H1 (cell line): ENCODE measurements around the gene DIDO1. TPM values are rescaled to one million over a fixed set of nuclear protein-coding genes. Genes with fewer than 3 reads are reported as not detected.

Experiments used
- CTCF ChIA-PET: fragments of 300-600 bp; sonication (Branson Sonifier 250); formaldehyde crosslinking; loops from one replicate; lab custom pipeline; 2021; ENCODE audit not compliant: partially characterized antibody; lab: Charles Lee
- POLR2A ChIA-PET: fragments of 300-600 bp; sonication (Branson Sonifier 250); formaldehyde crosslinking; loops from one replicate; lab custom pipeline; 2021; ENCODE audit warnings: inconsistent platforms; ENCODE audit not compliant: partially characterized antibody; lab: Charles Lee
- DNase-seq, 2 experiments: peaks; one replicate each; pipeline versions ENCODE4 v3.0.0 to v3.0.0-alpha.2; 2010 to 2022; ENCODE audit warnings: low spot score in 2 of 2, low read depth in 1 of 2, mixed read lengths in 1 of 2
- FAIRE-seq: peaks from 2 replicates; lab custom pipeline; 2011; peaks lifted over from hg19 to GRCh38; lab: Jason Lieb, UNC
- H2AFZ ChIP-seq: 2 replicates; pipeline ENCODE4 v1.8.1; 2012; ENCODE audit warnings: low read length, inconsistent platforms
- H2AK5ac ChIP-seq: 2 replicates; pipeline ENCODE4 v1.6.1; 2013; ENCODE audit warnings: low read depth, low read length
- H2BK120ac ChIP-seq: replicated peaks from 2 replicates; pipeline ENCODE3; 2013; ENCODE audit warnings: low read depth, low read length, inconsistent platforms
- H2BK12ac ChIP-seq: 2 replicates; pipeline ENCODE4 v1.6.1; 2013; ENCODE audit warnings: low read depth, low read length
- H2BK15ac ChIP-seq: 2 replicates; pipeline ENCODE4 v1.6.1; 2013; ENCODE audit warnings: low read length
- H2BK20ac ChIP-seq: 2 replicates; pipeline ENCODE4 v1.6.1; 2013; ENCODE audit warnings: low read length
- H2BK5ac ChIP-seq: 2 replicates; pipeline ENCODE4 v1.6.1; 2013; ENCODE audit warnings: low read depth, low read length
- H3K14ac ChIP-seq: 2 replicates; pipeline ENCODE4 v1.6.1; 2013; ENCODE audit warnings: inconsistent platforms; ENCODE audit not compliant: insufficient read length
- H3K18ac ChIP-seq: 2 replicates; pipeline ENCODE4 v1.6.1; 2013; ENCODE audit warnings: low read length; ENCODE audit errors: extremely low read depth
- H3K23ac ChIP-seq: 2 replicates; pipeline ENCODE4 v1.6.1; 2013; ENCODE audit warnings: inconsistent platforms; ENCODE audit not compliant: insufficient read length
- H3K23me2 ChIP-seq: 2 replicates; pipeline ENCODE4 v1.6.1; 2013; ENCODE audit warnings: low read depth, low read length
- H3K27ac ChIP-seq: 2 replicates; pipeline ENCODE4 v1.6.1; 2011; ENCODE audit warnings: low read depth, low read length, inconsistent platforms
- H3K27me3 ChIP-seq, 4 experiments: replicated peaks in 1 of 4; 1 replicate in 1 of 4; 2 replicates in 3 of 4; pipeline versions ENCODE4 v1.6.1 to v1.8.1; 2011 to 2013; ENCODE audit warnings: low read length in 3 of 4, mild to moderate bottlenecking in 3 of 4, inconsistent platforms in 2 of 4, mixed read lengths in 2 of 4, moderate library complexity in 1 of 4; ENCODE audit not compliant: control insufficient read depth in 3 of 4, insufficient read depth in 3 of 4; ENCODE audit errors: extremely low read depth in 1 of 4
- H3K36me3 ChIP-seq, 4 experiments: 2 replicates each; pipeline versions ENCODE4 v1.6.1 to v1.8.1; 2011 to 2013; ENCODE audit warnings: mild to moderate bottlenecking in 4 of 4, low read length in 3 of 4, moderate library complexity in 2 of 4, control low read depth in 1 of 4, inconsistent platforms in 1 of 4; ENCODE audit not compliant: insufficient read depth in 4 of 4, control insufficient read depth in 2 of 4
- H3K4ac ChIP-seq: replicated peaks from 2 replicates; pipeline ENCODE3; 2013; ENCODE audit warnings: low read length, low read depth, mixed read lengths, inconsistent platforms; ENCODE audit not compliant: insufficient read length
- H3K4me1 ChIP-seq, 4 experiments: replicated peaks in 1 of 4; 1 replicate in 1 of 4; 2 replicates in 3 of 4; pipeline versions ENCODE4 v1.6.1 to v1.8.1; 2011 to 2013; ENCODE audit warnings: low read length in 3 of 4, inconsistent platforms in 2 of 4, mixed read lengths in 1 of 4; ENCODE audit not compliant: insufficient read depth in 4 of 4, control insufficient read depth in 3 of 4
- H3K4me2 ChIP-seq, 2 experiments: 2 replicates each; pipeline versions ENCODE4 v1.6.1 to v1.8.1; 2011 to 2013; ENCODE audit warnings: low read depth in 2 of 2, low read length in 2 of 2, control low read depth in 1 of 2, inconsistent platforms in 1 of 2, mild to moderate bottlenecking in 1 of 2; ENCODE audit not compliant: insufficient read depth in 1 of 2
- H3K4me3 ChIP-seq, 4 experiments: fragments of 200-600, 300-600 bp in 1 of 4; sonication (generic), shearing (Covaris generic), sonication (Bioruptor Twin) in 1 of 4; 2 replicates each; pipeline versions ENCODE4 v1.5.1 to v1.8.1; 2011 to 2016; ENCODE audit warnings: low read length in 4 of 4, low read depth in 3 of 4, control low read depth in 2 of 4, inconsistent platforms in 2 of 4, mild to moderate bottlenecking in 2 of 4, mixed read lengths in 1 of 4, moderate library complexity in 1 of 4; ENCODE audit not compliant: insufficient read depth in 2 of 4; ENCODE audit errors: extremely low read depth in 1 of 4
- H3K56ac ChIP-seq: replicated peaks from 2 replicates; pipeline ENCODE3; 2013; ENCODE audit warnings: low read depth, mild to moderate bottlenecking, mixed read lengths, low read length, inconsistent platforms; ENCODE audit not compliant: insufficient read length
- H3K79me1 ChIP-seq: 2 replicates; pipeline ENCODE4 v1.6.1; 2013; ENCODE audit warnings: low read depth, low read length, control low read depth
- H3K79me2 ChIP-seq, 2 experiments: 2 replicates each; pipeline versions ENCODE4 v1.6.1 to v1.8.1; 2012 to 2013; ENCODE audit warnings: low read length in 2 of 2, mild to moderate bottlenecking in 2 of 2, inconsistent platforms in 1 of 2; ENCODE audit not compliant: insufficient read depth in 2 of 2, control insufficient read depth in 1 of 2
- H3K9ac ChIP-seq, 4 experiments: replicated peaks in 1 of 4; 1 replicate in 1 of 4; 2 replicates in 3 of 4; pipeline versions ENCODE4 v1.6.1 to v1.8.1; 2011 to 2013; ENCODE audit warnings: low read depth in 3 of 4, low read length in 3 of 4, control low read depth in 2 of 4, mild to moderate bottlenecking in 2 of 4, moderate library complexity in 2 of 4, inconsistent platforms in 1 of 4; ENCODE audit errors: extremely low read depth in 1 of 4
- H3K9me3 ChIP-seq, 2 experiments: 2 replicates each; pipeline versions ENCODE4 v1.6.1 to v1.8.1; 2012 to 2013; ENCODE audit warnings: mild to moderate bottlenecking in 2 of 2, moderate library complexity in 2 of 2, control low read depth in 1 of 2, inconsistent platforms in 1 of 2, low read depth in 1 of 2, low read length in 1 of 2, mixed read lengths in 1 of 2; ENCODE audit not compliant: insufficient read depth in 2 of 2
- H4K20me1 ChIP-seq, 2 experiments: replicated peaks in 1 of 2; 2 replicates each; pipeline versions ENCODE3 to v1.8.1; 2011 to 2013; ENCODE audit warnings: inconsistent platforms in 2 of 2, low read length in 2 of 2, mild to moderate bottlenecking in 1 of 2; ENCODE audit not compliant: insufficient read depth in 2 of 2, control insufficient read depth in 1 of 2
- H4K5ac ChIP-seq: 2 replicates; pipeline ENCODE4 v1.6.1; 2013; ENCODE audit warnings: low read length, low read depth, mixed read lengths, inconsistent platforms; ENCODE audit not compliant: insufficient read length
- H4K8ac ChIP-seq: 2 replicates; pipeline ENCODE4 v1.8.0; 2013; ENCODE audit warnings: mild to moderate bottlenecking, moderate library complexity, low read length, inconsistent platforms; ENCODE audit not compliant: insufficient read depth; ENCODE audit errors: extremely low read depth
- H4K91ac ChIP-seq: replicated peaks from 2 replicates; pipeline ENCODE3; 2013; ENCODE audit warnings: low read length, mixed read lengths, inconsistent platforms; ENCODE audit not compliant: insufficient read length
- BCL11A ChIP-seq, 2 experiments: IDR thresholded peaks; one replicate each; pipeline ENCODE4 v1.6.1; 2011; ENCODE audit warnings: low read depth in 2 of 2, low read length in 2 of 2, mild to moderate bottlenecking in 2 of 2
- CTBP2 ChIP-seq: IDR thresholded peaks from 2 replicates; pipeline ENCODE4 v1.7.0; 2011; ENCODE audit warnings: borderline replicate concordance, mild to moderate bottlenecking, moderate library complexity, mixed read lengths, low read length; ENCODE audit not compliant: insufficient read depth, insufficient read length
- CTCF ChIP-seq, 3 experiments: IDR thresholded peaks; 1 replicate in 2 of 3; 2 replicates in 1 of 3; pipeline versions ENCODE4 v1.5.1 to v1.6.1; 2011; ENCODE audit warnings: low read length in 3 of 3, mild to moderate bottlenecking in 3 of 3, inconsistent platforms in 2 of 3, low read depth in 1 of 3, moderate library complexity in 1 of 3; ENCODE audit not compliant: insufficient read depth in 1 of 3; ENCODE audit errors: control extremely low read depth in 1 of 3
- FOSL1 ChIP-seq: IDR thresholded peaks from 2 replicates; pipeline ENCODE4 v1.6.1; 2011; ENCODE audit warnings: mild to moderate bottlenecking, low read depth, low read length, moderate library complexity; ENCODE audit not compliant: insufficient read depth
- GABPA ChIP-seq: IDR thresholded peaks from 2 replicates; pipeline ENCODE4 v1.6.1; 2011; ENCODE audit warnings: mild to moderate bottlenecking, low read length, moderate library complexity, borderline replicate concordance; ENCODE audit not compliant: insufficient read depth
- GTF2F1 ChIP-seq: IDR thresholded peaks from 2 replicates; pipeline ENCODE4 v1.6.1; 2012; ENCODE audit warnings: low read depth, low read length, improper control_type of control experiment, borderline replicate concordance
- MAFK ChIP-seq: IDR thresholded peaks from 2 replicates; pipeline ENCODE4 v1.6.1; 2012; ENCODE audit warnings: low read depth, mild to moderate bottlenecking, improper control_type of control experiment, low read length
- MAX ChIP-seq: IDR thresholded peaks from 2 replicates; pipeline ENCODE4 v1.6.1; 2012; ENCODE audit warnings: inconsistent platforms
- SIN3A ChIP-seq, 2 experiments: IDR thresholded peaks in 1 of 2; conservative IDR thresholded peaks in 1 of 2; 2 replicates each; pipeline ENCODE4 v1.6.1; 2011 to 2012; ENCODE audit warnings: low read length in 2 of 2, improper control_type of control experiment in 1 of 2, low read depth in 1 of 2, mild to moderate bottlenecking in 1 of 2
- YY1 ChIP-seq: IDR thresholded peaks from 2 replicates; pipeline ENCODE4 v1.6.1; 2011; ENCODE audit warnings: low read depth, mild to moderate bottlenecking, low read length
- WGBS, 2 experiments: shearing (Covaris generic) in 1 of 2; methylation state at CpG; one replicate each; pipeline versions ENCODE4 v1.1.6 to v1.1.7; 2013 to 2015; ENCODE audit warnings: low lambda C conversion rate in 2 of 2, mixed read lengths in 2 of 2, inconsistent platforms in 1 of 2, low coverage in 1 of 2, missing lambda C conversion rate in 1 of 2; ENCODE audit not compliant: insufficient replicate concordance in 2 of 2, insufficient coverage in 1 of 2, insufficient read length in 1 of 2; ENCODE audit errors: extremely low coverage in 1 of 2, missing lambda C conversion rate in 1 of 2; 5-methylcytosine and 5-hydroxymethylcytosine counted together
- polyA plus RNA-seq, 7 experiments: library from polyadenylated mRNA; depleted of rRNA in 3 of 7; stranded (reverse) in 5 of 7; unstranded in 2 of 7; fragments of >200 nt in 5 of 7; fragments of 200-250 nt in 2 of 7; gene quantifications; 1 replicate in 5 of 7; 2 replicates in 1 of 7; 4 replicates in 1 of 7; pipeline versions ENCODE4 v1.2.1 to v1.2.3, GENCODE V29; 2011 to 2013; ENCODE audit warnings: missing spikeins in 2 of 7, mixed read lengths in 2 of 7
- total RNA-seq: library from RNA; stranded (reverse); fragmentation: NEBNext Ultra II Directional; extraction: Animal tissue kit (Norgen Biotek cat#: 25700); gene quantifications from 2 replicates; pipeline ENCODE4 v1.2.1, GENCODE V29; 2021

The DIDO1 gene
- total and polyA plus RNA-seq, 2 of the 8 experiments (the other 6 are each of a cell fraction or from before 2014, with no cell fraction given) = 53.6 to 82.8 TPM

- peaks cover 35 to 76% of the 10 kb centered on the region in 2 experiments for H3K79me2 ChIP-seq
- H3K79me1 ChIP-seq = peaks cover 3% of the 10 kb centered on the region
- H3K4ac ChIP-seq = no peak overlapping the region
- no peak overlapping the region for H3K56ac ChIP-seq
- no peak overlapping the region for H3K27ac ChIP-seq
- H2BK12ac ChIP-seq = no peak overlapping the region
- H3K4me3 ChIP-seq = no peak overlapping the region
- no peak overlapping the region for H4K91ac ChIP-seq
- peaks cover 0 to 6% (median under 1%) of the 10 kb centered on the region in 4 experiments; a peak in 3 of 7 replicates for H3K4me1 ChIP-seq
- no peak overlapping the region for H3K4me2 ChIP-seq
- no peak overlapping the region for H2AK5ac ChIP-seq
- FAIRE-seq = no peak
- peaks cover 26 to 49% (median 39%) of the 10 kb centered on the region in 4 experiments for H3K36me3 ChIP-seq
- no peak overlapping the region for H2BK5ac ChIP-seq
- H2BK20ac ChIP-seq = no peak overlapping the region
- H3K9ac ChIP-seq = no peak overlapping the region
- H2AFZ ChIP-seq = no peak overlapping the region
- H3K9me3 ChIP-seq = no peaks in the 10 kb centered on the region
- no peak overlapping the region for H4K8ac ChIP-seq
- H2BK120ac ChIP-seq = no peak overlapping the region
- peaks cover 11% of the 10 kb centered on the region; the same call in 1 of the 2 replicates for H3K23me2 ChIP-seq
- no peak overlapping the region for H2BK15ac ChIP-seq
- H3K27me3 ChIP-seq = no peaks in the 10 kb centered on the region
- H3K23ac ChIP-seq = no peak overlapping the region
- peaks cover 15 to 24% of the 10 kb centered on the region in 2 experiments for H4K20me1 ChIP-seq
- ChIA-PET CTCF (interaction anchor here (1.3 kb wide), 1 partner anchor 31 kb away, joined by 3 read pairs; no protein-coding TSS in a partner anchor), POLR2A (interaction anchor here (19.4 kb wide), 1 partner anchor 22 kb away, joined by 363 read pairs; the partner anchor contains the start of gene DIDO1)
- WGBS, 2 experiments = 91% methylated on average over 1 of the region's 1 CpG; no CpG with 5 or more reads in 1 of the 2 experiments
- H4K5ac ChIP-seq = no peak overlapping the region
- DNase-seq = no peak
- no peak overlapping the region for H3K14ac ChIP-seq
- H3K18ac ChIP-seq = no peak overlapping the region
- TF ChIP-seq FOSL1 (no peak), SIN3A (conservative IDR thresholded peaks at IDR 0.05 in 1 of 2, IDR thresholded peaks at IDR 0.05 in 1 of 2; ENCODE audit: low read depth in 1 of 2, low read length in 2 of 2) (no peak), MAFK (no peak), BCL11A (IDR thresholded peaks at IDR 0.05; ENCODE audit: low read depth in 2 of 2, low read length in 2 of 2) (no peak), CTBP2 (no peak), YY1 (no peak), CTCF (IDR thresholded peaks at IDR 0.05; ENCODE audit: control extremely low read depth in 1 of 3, insufficient read depth in 1 of 3, low read depth in 1 of 3, low read length in 3 of 3) (no peak), GABPA (no peak), GTF2F1 (no peak), MAX (no peak)
Observed at GRCh38 chr20:62941792-62942191, 15.5 kb upstream of the DIDO1 start.
